Neural cell (in vitro differentiated cells): ENCODE results near the gene TYK2. TPM values are rescaled to one million over a fixed set of nuclear protein-coding genes. Genes with fewer than 3 reads are reported as not detected.

Source experiments
- H2AFZ ChIP-seq: fragments of 200-600, 300-800 bp; sonication (generic), shearing (Covaris generic); 2 replicates; pipeline ENCODE4 v1.6.0; 2014; ENCODE audit warnings: low read depth, mild to moderate bottlenecking, antibody characterized with exemption, low read length, moderate library complexity
- H3F3A ChIP-seq: fragments of 200-600 bp; shearing (Covaris generic); 2 replicates; pipeline ENCODE4 v1.6.1; 2016; ENCODE audit warnings: mild to moderate bottlenecking, moderate library complexity, mixed read lengths, antibody characterized with exemption, low read length; ENCODE audit not compliant: insufficient read depth, poor library complexity, severe bottlenecking
- H3K27ac ChIP-seq: fragments of 200-600, 300-800 bp; sonication (generic), shearing (Covaris generic); 2 replicates; pipeline ENCODE4 v1.5.1; 2014; ENCODE audit warnings: mild to moderate bottlenecking, low read length, moderate library complexity
- H3K27me3 ChIP-seq: fragments of 300-800, 200-600 bp; sonication (generic), shearing (Covaris generic); 2 replicates; pipeline ENCODE4 v1.6.0; 2014; ENCODE audit warnings: mild to moderate bottlenecking, low read depth, low read length, moderate library complexity; ENCODE audit not compliant: insufficient read depth
- H3K36me3 ChIP-seq: fragments of 300-800, 200-600 bp; sonication (generic), shearing (Covaris generic); 2 replicates; pipeline ENCODE4 v1.5.1; 2014; ENCODE audit warnings: mild to moderate bottlenecking, antibody characterized with exemption, low read length, moderate library complexity; ENCODE audit not compliant: insufficient read depth
- H3K4me2 ChIP-seq: fragments of 300-800, 200-600 bp; sonication (generic), shearing (Covaris generic); 2 replicates; pipeline ENCODE4 v1.6.0; 2014; ENCODE audit warnings: mild to moderate bottlenecking, low read length
- H3K4me3 ChIP-seq: fragments of 300-800, 200-600 bp; sonication (generic), shearing (Covaris generic); 2 replicates; pipeline ENCODE4 v1.5.1; 2014; ENCODE audit warnings: mild to moderate bottlenecking, low read length, moderate library complexity
- H3K79me2 ChIP-seq: fragments of 200-600 bp; shearing (Covaris generic); replicated peaks from 2 replicates; pipeline ENCODE4 v1.6.0; 2014; ENCODE audit warnings: mild to moderate bottlenecking, low read length, moderate library complexity; ENCODE audit not compliant: insufficient read depth
- H3K9ac ChIP-seq: fragments of 300-800, 200-600 bp; sonication (generic), shearing (Covaris generic); 2 replicates; pipeline ENCODE4 v1.6.1; 2016; ENCODE audit warnings: mild to moderate bottlenecking, low read length, mixed read lengths
- H3K9me2 ChIP-seq: fragments of 200-600 bp; shearing (Covaris generic); 2 replicates; pipeline ENCODE4 v1.6.1; 2016; ENCODE audit warnings: mild to moderate bottlenecking, low read length, mixed read lengths; ENCODE audit not compliant: insufficient read depth
- H3K9me3 ChIP-seq: fragments of 200-600, 300-800 bp; sonication (generic), shearing (Covaris generic); 2 replicates; pipeline ENCODE4 v1.6.1; 2016; ENCODE audit warnings: mild to moderate bottlenecking, mixed run types, low read length, moderate library complexity, mixed read lengths
- H4K20me1 ChIP-seq: fragments of 200-600 bp; shearing (Covaris generic); 2 replicates; pipeline ENCODE4 v1.6.1; 2016; ENCODE audit warnings: mild to moderate bottlenecking, mixed run types; ENCODE audit not compliant: insufficient read depth
- EP300 ChIP-seq: fragments of 450-650 bp; conservative IDR thresholded peaks from 2 replicates; pipeline ENCODE4 v1.6.1; 2014; ENCODE audit warnings: antibody characterized with exemption, mild to moderate bottlenecking, moderate library complexity; ENCODE audit not compliant: poor library complexity, severe bottlenecking
- EZH2 ChIP-seq: fragments of 200-600, 300-800 bp; shearing (Covaris generic), sonication (generic); IDR thresholded peaks from 2 replicates; pipeline ENCODE4 v1.6.1; 2014; ENCODE audit warnings: antibody characterized with exemption, low read length, borderline replicate concordance, mild to moderate bottlenecking; ENCODE audit not compliant: insufficient read depth, poor library complexity, severe bottlenecking
- MXI1 ChIP-seq: fragments of 450-650 bp; conservative IDR thresholded peaks from 2 replicates; pipeline ENCODE4 v1.6.1; 2014; ENCODE audit warnings: antibody characterized with exemption, mild to moderate bottlenecking; ENCODE audit not compliant: poor library complexity, severe bottlenecking
- POLR2AphosphoS5 ChIP-seq: IDR thresholded peaks from 2 replicates; pipeline ENCODE4 v1.6.1; 2012
- RAD21 ChIP-seq: fragments of 450-650 bp; conservative IDR thresholded peaks from 2 replicates; pipeline ENCODE4 v1.6.1; 2014; ENCODE audit warnings: antibody characterized with exemption, mild to moderate bottlenecking, moderate library complexity
- SMC3 ChIP-seq: fragments of 450-650 bp; conservative IDR thresholded peaks from 2 replicates; pipeline ENCODE4 v1.6.1; 2014; ENCODE audit warnings: antibody characterized with exemption, mild to moderate bottlenecking, moderate library complexity; ENCODE audit not compliant: poor library complexity
- TAF1 ChIP-seq: IDR thresholded peaks from 2 replicates; pipeline ENCODE4 v1.6.1; 2012; ENCODE audit warnings: low read depth
- polyA plus RNA-seq: library from polyadenylated mRNA; depleted of rRNA; stranded (reverse); fragments of >200 nt; gene quantifications from 2 replicates; pipeline ENCODE4 v1.2.3, GENCODE V29; 2014
- TF ChIP-seq, protein P1 (sequence below): fragments of 450-650 bp; IDR thresholded peaks from 2 replicates; pipeline ENCODE4 v1.5.1; 2014; ENCODE audit warnings: antibody characterized with exemption, mild to moderate bottlenecking, moderate library complexity; ENCODE audit not compliant: poor library complexity, severe bottlenecking
- TF ChIP-seq, protein P2 (sequence below): IDR thresholded peaks from 2 replicates; pipeline ENCODE4 v1.6.1; 2012; ENCODE audit warnings: borderline replicate concordance

Gene TYK2
- polyA plus RNA-seq, 1 donor from 2014 or later = 95.8 TPM

DNA sequence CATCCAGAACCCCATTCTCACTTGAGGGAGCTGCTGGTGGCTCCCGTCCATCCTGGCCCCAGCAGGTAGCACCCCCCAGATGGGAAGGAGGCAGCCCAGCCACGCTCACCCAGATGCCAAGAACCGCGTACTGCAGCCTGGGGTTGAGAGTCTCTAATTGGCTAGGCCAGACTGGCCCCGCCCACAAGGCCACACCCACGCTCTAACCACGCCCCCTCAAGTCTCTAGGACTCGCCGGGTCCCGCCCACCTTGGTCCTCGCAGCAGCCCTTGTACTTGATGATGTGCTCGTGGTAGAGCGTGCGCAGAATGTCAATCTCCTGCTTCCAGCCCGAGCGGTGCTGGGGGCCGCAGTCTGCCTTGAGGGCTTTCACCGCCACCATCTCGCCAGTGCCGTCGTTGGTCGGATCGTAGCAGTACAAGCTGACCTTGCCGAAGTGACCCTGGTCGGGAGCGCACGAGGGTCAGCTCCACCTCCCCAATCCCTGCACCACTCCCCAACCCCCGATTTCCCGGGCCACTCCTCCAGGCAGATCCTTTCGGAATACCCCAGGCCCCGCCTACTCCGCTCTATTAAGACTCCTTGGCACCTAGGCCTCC, 26.5 kb downstream of the TYK2 start:
- H3K9me3 ChIP-seq = no peaks in the 10 kb centered on the region
- H3K4me2 ChIP-seq = no peak overlapping the region
- H3K27ac ChIP-seq = no peak overlapping the region
- H3K36me3 ChIP-seq = no peaks in the 10 kb centered on the region
- H3K4me3 ChIP-seq = no peak overlapping the region
- no peak overlapping the region for H2AFZ ChIP-seq
- no peaks in the 10 kb centered on the region for H3K27me3 ChIP-seq
- no peak overlapping the region for H3K9ac ChIP-seq
- no peaks in the 10 kb centered on the region for H3K9me2 ChIP-seq
- H3F3A ChIP-seq = no peaks in the 10 kb centered on the region
- no peaks in the 10 kb centered on the region for H3K79me2 ChIP-seq
- TF ChIP-seq SMC3 (no peak), POLR2AphosphoS5 (no peak), RAD21 (no peak), EP300 (no peak), EZH2 (no peak), TAF1 (no peak), MXI1 (no peak)
- TF ChIP-seq, protein P1, sequence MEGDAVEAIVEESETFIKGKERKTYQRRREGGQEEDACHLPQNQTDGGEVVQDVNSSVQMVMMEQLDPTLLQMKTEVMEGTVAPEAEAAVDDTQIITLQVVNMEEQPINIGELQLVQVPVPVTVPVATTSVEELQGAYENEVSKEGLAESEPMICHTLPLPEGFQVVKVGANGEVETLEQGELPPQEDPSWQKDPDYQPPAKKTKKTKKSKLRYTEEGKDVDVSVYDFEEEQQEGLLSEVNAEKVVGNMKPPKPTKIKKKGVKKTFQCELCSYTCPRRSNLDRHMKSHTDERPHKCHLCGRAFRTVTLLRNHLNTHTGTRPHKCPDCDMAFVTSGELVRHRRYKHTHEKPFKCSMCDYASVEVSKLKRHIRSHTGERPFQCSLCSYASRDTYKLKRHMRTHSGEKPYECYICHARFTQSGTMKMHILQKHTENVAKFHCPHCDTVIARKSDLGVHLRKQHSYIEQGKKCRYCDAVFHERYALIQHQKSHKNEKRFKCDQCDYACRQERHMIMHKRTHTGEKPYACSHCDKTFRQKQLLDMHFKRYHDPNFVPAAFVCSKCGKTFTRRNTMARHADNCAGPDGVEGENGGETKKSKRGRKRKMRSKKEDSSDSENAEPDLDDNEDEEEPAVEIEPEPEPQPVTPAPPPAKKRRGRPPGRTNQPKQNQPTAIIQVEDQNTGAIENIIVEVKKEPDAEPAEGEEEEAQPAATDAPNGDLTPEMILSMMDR = no peak
- no peaks in the 10 kb centered on the region for H4K20me1 ChIP-seq

DNA sequence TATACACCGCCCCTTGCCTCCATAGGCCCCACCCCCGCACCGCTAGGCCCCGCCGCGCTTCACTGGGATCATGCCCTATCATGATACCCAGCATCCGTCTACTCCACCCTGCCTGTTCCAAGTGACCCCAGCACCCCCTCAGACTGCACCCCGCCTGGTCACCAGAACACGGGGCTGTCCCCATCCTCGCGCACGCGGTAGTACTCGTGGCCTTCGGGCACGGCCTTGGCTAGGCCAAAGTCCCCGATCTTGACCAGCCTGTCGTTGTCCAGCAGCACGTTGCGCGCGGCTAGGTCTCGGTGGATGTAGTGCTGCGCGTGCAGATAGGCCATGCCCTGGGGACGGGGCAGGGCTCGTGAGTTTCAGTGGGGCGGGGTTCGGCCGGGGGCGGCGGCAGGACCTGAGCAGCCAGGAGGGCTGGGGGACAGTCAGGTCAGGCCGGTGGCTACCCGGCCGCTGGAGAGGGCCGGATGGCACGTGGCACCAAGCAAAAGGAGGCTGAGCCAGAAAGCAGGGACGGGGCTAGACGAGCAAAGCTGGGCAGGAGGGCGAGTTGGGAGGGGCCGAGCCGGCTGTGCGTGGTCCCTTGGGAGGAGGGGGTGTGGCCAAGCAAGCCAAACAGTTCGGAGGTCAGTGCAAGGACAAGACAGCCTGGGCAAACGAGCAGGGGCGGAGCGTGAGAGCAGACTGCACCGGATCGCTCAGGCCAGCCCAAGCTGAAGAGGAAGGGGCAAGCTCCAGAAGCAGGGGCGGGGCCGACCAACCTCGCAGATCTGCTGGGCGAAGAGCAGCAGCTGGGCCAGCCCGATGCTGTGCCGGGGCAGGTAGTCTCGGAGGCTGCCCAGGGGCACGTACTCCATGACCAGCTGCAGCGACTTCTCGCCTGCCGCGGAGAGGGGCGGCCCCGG, 27.4 kb downstream of the TYK2 start:
- H3K4me2 ChIP-seq = no peak overlapping the region
- H3K27ac ChIP-seq = no peak overlapping the region
- no peak for TF ChIP-seq EP300
- no peak for TF ChIP-seq EZH2
- no peak for TF ChIP-seq RAD21
- TF ChIP-seq POLR2AphosphoS5 = no peak
- no peak for TF ChIP-seq TAF1
- TF ChIP-seq, protein P1 = no peak
- TF ChIP-seq SMC3 = no peak
- TF ChIP-seq, protein P2, sequence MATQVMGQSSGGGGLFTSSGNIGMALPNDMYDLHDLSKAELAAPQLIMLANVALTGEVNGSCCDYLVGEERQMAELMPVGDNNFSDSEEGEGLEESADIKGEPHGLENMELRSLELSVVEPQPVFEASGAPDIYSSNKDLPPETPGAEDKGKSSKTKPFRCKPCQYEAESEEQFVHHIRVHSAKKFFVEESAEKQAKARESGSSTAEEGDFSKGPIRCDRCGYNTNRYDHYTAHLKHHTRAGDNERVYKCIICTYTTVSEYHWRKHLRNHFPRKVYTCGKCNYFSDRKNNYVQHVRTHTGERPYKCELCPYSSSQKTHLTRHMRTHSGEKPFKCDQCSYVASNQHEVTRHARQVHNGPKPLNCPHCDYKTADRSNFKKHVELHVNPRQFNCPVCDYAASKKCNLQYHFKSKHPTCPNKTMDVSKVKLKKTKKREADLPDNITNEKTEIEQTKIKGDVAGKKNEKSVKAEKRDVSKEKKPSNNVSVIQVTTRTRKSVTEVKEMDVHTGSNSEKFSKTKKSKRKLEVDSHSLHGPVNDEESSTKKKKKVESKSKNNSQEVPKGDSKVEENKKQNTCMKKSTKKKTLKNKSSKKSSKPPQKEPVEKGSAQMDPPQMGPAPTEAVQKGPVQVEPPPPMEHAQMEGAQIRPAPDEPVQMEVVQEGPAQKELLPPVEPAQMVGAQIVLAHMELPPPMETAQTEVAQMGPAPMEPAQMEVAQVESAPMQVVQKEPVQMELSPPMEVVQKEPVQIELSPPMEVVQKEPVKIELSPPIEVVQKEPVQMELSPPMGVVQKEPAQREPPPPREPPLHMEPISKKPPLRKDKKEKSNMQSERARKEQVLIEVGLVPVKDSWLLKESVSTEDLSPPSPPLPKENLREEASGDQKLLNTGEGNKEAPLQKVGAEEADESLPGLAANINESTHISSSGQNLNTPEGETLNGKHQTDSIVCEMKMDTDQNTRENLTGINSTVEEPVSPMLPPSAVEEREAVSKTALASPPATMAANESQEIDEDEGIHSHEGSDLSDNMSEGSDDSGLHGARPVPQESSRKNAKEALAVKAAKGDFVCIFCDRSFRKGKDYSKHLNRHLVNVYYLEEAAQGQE = no peak
- TF ChIP-seq MXI1 = no peak
- H3K9me2 ChIP-seq = no peaks in the 10 kb centered on the region
- no peaks in the 10 kb centered on the region for H3K9me3 ChIP-seq
- H3K36me3 ChIP-seq = no peaks in the 10 kb centered on the region
- H3K9ac ChIP-seq = no peak overlapping the region
- no peak overlapping the region for H2AFZ ChIP-seq
- no peaks in the 10 kb centered on the region for H4K20me1 ChIP-seq
- H3K79me2 ChIP-seq = no peaks in the 10 kb centered on the region
- no peaks in the 10 kb centered on the region for H3K27me3 ChIP-seq
- no peaks in the 10 kb centered on the region for H3F3A ChIP-seq
- H3K4me3 ChIP-seq = no peak overlapping the region
